Thyroid gland (tissue), 4 donors: ENCODE data around the gene ISLR2. TPM values are rescaled to one million over a fixed set of nuclear protein-coding genes. Genes with fewer than 3 reads are reported as not detected.

Experiments used
- DNase-seq, 2 donors: peaks; one replicate each; pipeline ENCODE4 v3.0.0-alpha.2; 2019
- H3K27ac ChIP-seq, 3 donors: fragments of 200-600 bp; sonication (generic); 1 replicate in 2 of 3; 2 replicates in 1 of 3; pipeline ENCODE4 v1.5.1; 2016 to 2019; ENCODE audit warnings: mild to moderate bottlenecking in 1 of 3, moderate library complexity in 1 of 3
- H3K27me3 ChIP-seq: fragments of 200-600 bp; sonication (generic); one replicate; pipeline ENCODE4 v1.5.1; 2019
- H3K36me3 ChIP-seq, 2 donors: fragments of 200-600 bp; sonication (generic); one replicate each; pipeline ENCODE4 v1.5.1; 2016 to 2019
- H3K4me1 ChIP-seq, 2 donors: fragments of 200-600 bp; sonication (generic); one replicate each; pipeline ENCODE4 v1.5.1; 2017 to 2019
- H3K4me3 ChIP-seq, 3 donors: fragments of 200-600 bp; sonication (generic); replicated peaks in 1 of 3; 1 replicate in 2 of 3; 2 replicates in 1 of 3; pipeline ENCODE4 v1.5.1; 2016; ENCODE audit warnings: mild to moderate bottlenecking in 1 of 3
- H3K9me3 ChIP-seq: fragments of 200-600 bp; sonication (generic); one replicate; pipeline ENCODE4 v1.5.1; 2017
- CTCF ChIP-seq, 6 experiments: fragments of 200-600 bp in 3 of 6; fragments of 450-650 bp in 3 of 6; sonication (generic) in 3 of 6; IDR thresholded peaks; one replicate each; pipeline ENCODE4 v1.5.1; 2016 to 2019; ENCODE audit warnings: antibody characterized with exemption in 6 of 6, mild to moderate bottlenecking in 2 of 6, inconsistent platforms in 1 of 6, moderate library complexity in 1 of 6
- POLR2A ChIP-seq, 2 donors: fragments of 450-650 bp; IDR thresholded peaks; one replicate each; pipeline ENCODE4 v1.6.1; 2017; ENCODE audit warnings: antibody characterized with exemption in 2 of 2, mild to moderate bottlenecking in 2 of 2, moderate library complexity in 1 of 2
- WGBS, 2 donors: methylation state at CpG; one replicate each; pipeline ENCODE4 v1.1.5; 2017; 5-methylcytosine and 5-hydroxymethylcytosine counted together
- intact Hi-C: fragments of 100-400 bp; cut with DNase I; formaldehyde crosslinking; loops from one replicate; pipeline ENCODE4 v1.15.1; 2023
- total RNA-seq, 4 donors: library from RNA; depleted of rRNA; stranded (reverse); fragments of >200 nt; gene quantifications; one replicate each; pipeline ENCODE4 v1.2.3, GENCODE V29; 2016

The ISLR2 gene
- total RNA-seq, 4 donors from 2014 or later: 0.40 TPM; not detected in 3

GRCh38 chr15:74173380-74174218, 43.2 kb downstream of the ISLR2 start, which contains the start of gene ISLR:
Gene ISLR, plus strand, starts transcription at chr15:74173710. Its CDS starts 1,149 bp downstream, at chr15:74174859.
- Histone ChIP-seq H3K27me3 (no peaks in the 10 kb centered on the region), H3K4me3 (peak within 1 kb of the TSS in 1 of 3 donors; percentile 32), H3K9me3 (no peaks in the 10 kb centered on the region), H3K27ac (peak within 1 kb of the TSS; percentile 82 to 93 (median 83)), H3K36me3 (no peaks in the 10 kb centered on the region), H3K4me1 (peaks cover 26 to 65% of the 10 kb centered on the region in 2 donors)
- DNase-seq: peak; percentile 68 to 73
- intact Hi-C loops: no loop called here
- 21 to 23% methylated on average over 14 to 20 of the region's 20 CpGs for WGBS, 2 donors
- no peak for TF ChIP-seq POLR2A (IDR thresholded peaks at IDR 0.05)
- TF ChIP-seq CTCF (IDR thresholded peaks at IDR 0.05): no peak

- Histone ChIP-seq H3K27me3 (no peaks in the 10 kb centered on the region), H3K4me1 (peaks cover 33 to 73% of the 10 kb centered on the region in 2 donors), H3K4me3 (peak overlapping the region in 1 of 3 donors; percentile 32), H3K36me3 (no peaks in the 10 kb centered on the region), H3K27ac (peak overlapping the region; percentile 82 to 93 (median 83)), H3K9me3 (no peaks in the 10 kb centered on the region)
- TF ChIP-seq POLR2A (IDR thresholded peaks at IDR 0.05): no peak
- TF ChIP-seq CTCF (IDR thresholded peaks at IDR 0.05): no peak
- peak; percentile 70 to 79 for DNase-seq
- intact Hi-C loops: no loop called here
- 37 to 47% methylated on average over 18 to 20 of the region's 20 CpGs for WGBS, 2 donors
Measured at GRCh38 chr15:74174219-74174957, 44.0 kb downstream of the ISLR2 start.

GRCh38 chr15:74174958-74175253, 44.5 kb downstream of the ISLR2 start:
- Histone ChIP-seq H3K4me1 (peaks cover 38 to 78% of the 10 kb centered on the region in 2 donors), H3K4me3 (peak overlapping the region in 1 of 3 donors; percentile 32), H3K9me3 (no peaks in the 10 kb centered on the region), H3K27me3 (no peaks in the 10 kb centered on the region), H3K36me3 (no peaks in the 10 kb centered on the region), H3K27ac (peak overlapping the region; percentile 82 to 93 (median 83))
- DNase-seq: no peak
- 80 to 85% methylated on average over 1 to 8 of the region's 14 CpGs for WGBS, 2 donors
- intact Hi-C loops: no loop called here
- TF ChIP-seq POLR2A (IDR thresholded peaks at IDR 0.05): no peak

GRCh38 chr15:74175271-74176191, 45.1 kb downstream of the ISLR2 start:
- DNase-seq: no peak
- H3K27ac ChIP-seq: no peak overlapping the region
- H3K4me1 ChIP-seq: peaks cover 42 to 84% of the 10 kb centered on the region in 2 donors
- WGBS, 2 donors: 92% methylated on average over 33 to 36 of the region's 45 CpGs
- intact Hi-C loops: no loop called here
- H3K36me3 ChIP-seq: no peaks in the 10 kb centered on the region
- no peaks in the 10 kb centered on the region for H3K27me3 ChIP-seq
- no peaks in the 10 kb centered on the region for H3K9me3 ChIP-seq
- TF ChIP-seq POLR2A (IDR thresholded peaks at IDR 0.05): no peak
- no peak for TF ChIP-seq CTCF (IDR thresholded peaks at IDR 0.05)
- H3K4me3 ChIP-seq: no peak overlapping the region
